Breast epithelium (tissue), 4 donors: Measurements from ENCODE around the gene GMEB1. TPM values are rescaled to one million over a fixed set of nuclear protein-coding genes. Genes with fewer than 3 reads are reported as not detected.
"Not testable (repeated sequence)": the region's sequence is repeated elsewhere in the genome, so short reads cannot be mapped to it uniquely, and the experiment has no call there.

Experiments
- DNase-seq, 2 donors: peaks; one replicate each; pipeline ENCODE4 v3.0.0-alpha.2; 2019; ENCODE audit warnings: low spot score in 2 of 2
- H3K27ac ChIP-seq, 2 donors: fragments of 200-600 bp; sonication (generic) in 1 of 2; one replicate each; pipeline ENCODE4 v1.5.1; 2016 to 2019; ENCODE audit warnings: mild to moderate bottlenecking in 1 of 2
- H3K27me3 ChIP-seq, 2 donors: fragments of 200-600 bp; sonication (generic) in 1 of 2; one replicate each; pipeline versions ENCODE4 v1.5.1 to v1.6.0; 2017 to 2019; ENCODE audit warnings: control low read depth in 1 of 2, mild to moderate bottlenecking in 1 of 2
- H3K36me3 ChIP-seq: fragments of 200-600 bp; one replicate; pipeline ENCODE4 v1.5.1; 2019
- H3K4me1 ChIP-seq, 2 donors: fragments of 200-600 bp; sonication (generic); one replicate each; pipeline ENCODE4 v1.5.1; 2016 to 2019; ENCODE audit warnings: control low read depth in 1 of 2
- H3K4me3 ChIP-seq, 3 donors: fragments of 200-600 bp; sonication (generic); 1 replicate in 2 of 3; 2 replicates in 1 of 3; pipeline ENCODE4 v1.5.1; 2016 to 2019; ENCODE audit warnings: mild to moderate bottlenecking in 3 of 3, moderate library complexity in 2 of 3
- H3K9me3 ChIP-seq, 2 donors: fragments of 200-600 bp; sonication (generic) in 1 of 2; one replicate each; pipeline ENCODE4 v1.5.1; 2016 to 2019; ENCODE audit warnings: control low read depth in 1 of 2
- CTCF ChIP-seq, 3 donors: fragments of 450-650 bp; IDR thresholded peaks; one replicate each; pipeline ENCODE4 v1.5.1; 2016 to 2017; ENCODE audit warnings: antibody characterized with exemption in 3 of 3, mild to moderate bottlenecking in 3 of 3, moderate library complexity in 3 of 3
- POLR2A ChIP-seq: fragments of 450-650 bp; IDR thresholded peaks from one replicate; pipeline ENCODE4 v1.6.1; 2016; ENCODE audit warnings: antibody characterized with exemption, mild to moderate bottlenecking, moderate library complexity
- POLR2AphosphoS5 ChIP-seq, 3 donors: sonication (generic); formaldehyde crosslinking; IDR thresholded peaks; one replicate each; pipeline ENCODE4 v1.6.1; 2017; ENCODE audit warnings: antibody characterized with exemption in 3 of 3
- intact Hi-C: fragments of 100-400 bp; cut with DNase I; formaldehyde crosslinking; loops from one replicate; pipeline ENCODE4 v1.15.1; 2023; ENCODE audit warnings: low total_unique reads
- total RNA-seq, 3 donors: library from RNA; depleted of rRNA; stranded (reverse); fragments of >200 nt; gene quantifications; one replicate each; pipeline ENCODE4 v1.1.0, GENCODE V29; 2016

Gene GMEB1
- total RNA-seq, 3 donors from 2014 or later: 7.7 to 11.9 (median 9.8) TPM

- Histone ChIP-seq H3K36me3 (no peaks in the 10 kb centered on the region), H3K4me1 (peaks cover 4 to 6% of the 10 kb centered on the region in 2 donors), H3K9me3 (no peaks in the 10 kb centered on the region), H3K27ac (peak within 1 kb of the TSS; percentile 92 to 95), H3K4me3 (peak within 1 kb of the TSS; percentile 36 to 70 (median 48)), H3K27me3 (no peaks in the 10 kb centered on the region)
- intact Hi-C loops: no loop called here
- peak; percentile 91 to 93 for DNase-seq
- TF ChIP-seq CTCF (IDR thresholded peaks at IDR 0.05) (peak in 1 of 3 donors; percentile 23), POLR2A (peak; percentile 100), POLR2AphosphoS5 (IDR thresholded peaks at IDR 0.05) (peak; percentile 100)
Observed at GRCh38 chr1:28648474-28649198, 19.9 kb upstream of the GMEB1 start, which contains the start of gene RNU11. Gene RNU11, plus strand, starts transcription at chr1:28648600.

- H3K9me3 ChIP-seq, H3K4me3 ChIP-seq, H3K27me3 ChIP-seq, H3K4me1 ChIP-seq, DNase-seq, H3K36me3 ChIP-seq, intact Hi-C loops, H3K27ac ChIP-seq: not testable (repeated sequence)
Observed at GRCh38 chr1:28653063-28653462, 15.5 kb upstream of the GMEB1 start.

GRCh38 chr1:28653870-28654269 lies 14.7 kb upstream of the GMEB1 start:
- H3K27ac ChIP-seq, H3K4me3 ChIP-seq, H3K36me3 ChIP-seq, DNase-seq, intact Hi-C loops, H3K4me1 ChIP-seq, H3K27me3 ChIP-seq, H3K9me3 ChIP-seq: not testable (repeated sequence)
- TF ChIP-seq CTCF (IDR thresholded peaks at IDR 0.05): peak in 2 of 3 donors; percentile 9 to 21

- H3K36me3 ChIP-seq, H3K4me3 ChIP-seq, intact Hi-C loops, H3K9me3 ChIP-seq, DNase-seq, H3K4me1 ChIP-seq, H3K27me3 ChIP-seq, H3K27ac ChIP-seq: not testable (repeated sequence)
Observed at GRCh38 chr1:28655448-28656311, 12.9 kb upstream of the GMEB1 start.

GRCh38 chr1:28656335-28656734 lies 12.2 kb upstream of the GMEB1 start:
- Histone ChIP-seq H3K4me1 (no peaks in the 10 kb centered on the region), H3K27me3 (no peaks in the 10 kb centered on the region), H3K27ac (no peak overlapping the region), H3K36me3 (no peaks in the 10 kb centered on the region), H3K4me3 (no peak overlapping the region), H3K9me3 (no peaks in the 10 kb centered on the region)
- TF ChIP-seq POLR2AphosphoS5 (IDR thresholded peaks at IDR 0.05) (no peak), CTCF (IDR thresholded peaks at IDR 0.05) (no peak), POLR2A (no peak)
- intact Hi-C loops: no loop called here
- no peak for DNase-seq

- intact Hi-C loops: no loop called here
- Histone ChIP-seq H3K27ac (no peak overlapping the region), H3K4me1 (peaks cover 0 to 4% of the 10 kb centered on the region in 2 donors), H3K4me3 (no peak overlapping the region), H3K36me3 (no peaks in the 10 kb centered on the region), H3K27me3 (no peaks in the 10 kb centered on the region), H3K9me3 (no peaks in the 10 kb centered on the region)
- DNase-seq: no peak
- TF ChIP-seq CTCF (IDR thresholded peaks at IDR 0.05): no peak
- TF ChIP-seq POLR2AphosphoS5 (IDR thresholded peaks at IDR 0.05): no peak
- TF ChIP-seq POLR2A: no peak
Observed at GRCh38 chr1:28663871-28664470, 4.6 kb upstream of the GMEB1 start.
